Dermis blood vessel endothelial cell (primary cell): ENCODE measurements around the gene NTF4. TPM values are rescaled to one million over a fixed set of nuclear protein-coding genes. Genes with fewer than 3 reads are reported as not detected.
"Not testable (repeated sequence)": the region's sequence is repeated elsewhere in the genome, so short reads cannot be mapped to it uniquely, and the experiment has no call there.

Experiments used
- DNase-seq: peaks from one replicate; pipeline ENCODE4 v3.0.0; 2010
- total RNA-seq: library from RNA; depleted of rRNA; stranded (reverse); fragments of >200 nt; gene quantifications from 2 replicates; pipeline ENCODE4 v1.2.3, GENCODE V29; 2014

NTF4 gene
- total RNA-seq, 1 donor from 2014 or later = not detected

- DNase-seq = no peak
Observed at GRCh38 chr19:49086296-49086695, 21.7 kb upstream of the NTF4 start.

GRCh38 chr19:49085868-49086232, 21.2 kb upstream of the NTF4 start:
- no peak for DNase-seq

GRCh38 chr19:49085020-49085867, 20.6 kb upstream of the NTF4 start, which contains the start of gene SNRNP70:
SNRNP70 (plus strand) TSS chr19:49085451; CDS start chr19:49086415, 964 bp downstream.
- DNase-seq = peak; percentile 100

GRCh38 chr19:49084206-49085019, 19.8 kb upstream of the NTF4 start:
- no peak for DNase-seq

- no peak for DNase-seq
Observed at GRCh38 chr19:49081273-49081672, 16.7 kb upstream of the NTF4 start.

GRCh38 chr19:49080392-49080791, 15.8 kb upstream of the NTF4 start:
- DNase-seq = no peak

GRCh38 chr19:49074869-49075268, 10.3 kb upstream of the NTF4 start:
- peak; percentile 76 for DNase-seq

- peak; percentile 21 for DNase-seq
Observed at GRCh38 chr19:49073514-49074378, 9.1 kb upstream of the NTF4 start.

GRCh38 chr19:49071860-49072547, 7.4 kb upstream of the NTF4 start:
- no peak for DNase-seq

- no peak for DNase-seq
Observed at GRCh38 chr19:49070416-49070815, 5.8 kb upstream of the NTF4 start.

GRCh38 chr19:49069026-49069425, 4.4 kb upstream of the NTF4 start:
- DNase-seq = no peak

- no peak for DNase-seq
Observed at GRCh38 chr19:49067554-49067953, 2.9 kb upstream of the NTF4 start.

- DNase-seq = no peak
Observed at GRCh38 chr19:49065905-49066512, 1.4 kb upstream of the NTF4 start.

GRCh38 chr19:49064029-49064629, 489 bp downstream of the NTF4 start:
- no peak for DNase-seq

GRCh38 chr19:49061445-49061844, 3.2 kb downstream of the NTF4 start:
- no peak for DNase-seq

- no peak for DNase-seq
Observed at GRCh38 chr19:49061000-49061399, 3.6 kb downstream of the NTF4 start.

GRCh38 chr19:49059053-49059452, 5.6 kb downstream of the NTF4 start:
- DNase-seq = no peak

- DNase-seq = peak; percentile 24
Observed at GRCh38 chr19:49058562-49058961, 6.1 kb downstream of the NTF4 start.

- peak; percentile 54 for DNase-seq
Observed at GRCh38 chr19:49057636-49058234, 6.9 kb downstream of the NTF4 start, which contains the start of gene CGB7. CGB7 (minus strand) TSS chr19:49057749; CDS start chr19:49055375, 2,374 bp downstream.

- not testable (repeated sequence) for DNase-seq
Observed at GRCh38 chr19:49056902-49057596, 7.6 kb downstream of the NTF4 start.
